Measurements from ENCODE around the gene GPR155. TPM values are rescaled to one million over a fixed set of nuclear protein-coding genes. Genes with fewer than 3 reads are reported as not detected.
A peak's percentile ranks its signal among the peaks of the same experiment; 100 is the strongest.

Gene GPR155
- total and polyA plus RNA-seq, 2 donors from 2014 or later, result 7.6 to 8.1 TPM

DNA sequence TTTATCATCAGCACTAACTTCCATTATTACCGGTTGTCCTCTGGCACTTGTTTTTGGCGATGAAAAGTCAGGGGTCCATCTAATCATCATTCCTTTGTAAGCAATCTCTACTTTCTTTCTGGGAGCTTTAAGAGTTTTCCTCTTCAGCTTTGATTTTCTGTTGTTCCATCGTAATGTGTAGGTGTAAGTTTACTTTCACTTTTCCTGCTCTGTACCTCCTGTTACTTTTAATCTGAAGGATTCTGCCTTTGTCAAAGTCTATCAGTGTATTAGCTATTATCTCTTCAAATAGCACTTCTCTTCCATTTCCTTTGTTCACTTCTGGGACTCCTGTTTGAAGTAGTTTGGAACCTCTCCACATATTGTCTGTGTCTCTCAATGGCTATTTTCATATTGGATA lies 25.5 kb upstream of the GPR155 start:
- Histone ChIP-seq H3K36me3 (ENCODE audit: control insufficient read depth in 2 of 3, insufficient read depth in 3 of 3, low read length in 3 of 3) (no peaks in the 10 kb centered on the region), H3K9me3 (ENCODE audit: control insufficient read depth in 2 of 3, insufficient read depth in 1 of 3, low read length in 3 of 3) (peaks cover 0 to 9% (median 0%) of the 10 kb centered on the region in 3 donors), H3K27ac (ENCODE audit: low read depth in 2 of 2, low read length in 2 of 2) (no peak overlapping the region), H3K27me3 (ENCODE audit: control insufficient read depth, insufficient read depth, low read length) (no peaks in the 10 kb centered on the region), H3K4me3 (ENCODE audit: low read length in 3 of 3) (no peak overlapping the region), H3K4me1 (ENCODE audit: control insufficient read depth in 2 of 3, insufficient read depth in 2 of 3, low read depth in 1 of 3, low read length in 3 of 3) (no peaks in the 10 kb centered on the region), H3K9ac (ENCODE audit: low read length in 3 of 3) (no peak overlapping the region)
- intact Hi-C loops (cut with DNase I), result no loop called here
- FAIRE-seq (no peak), DNase-seq (no peak)
- TF ChIP-seq, protein P1, sequence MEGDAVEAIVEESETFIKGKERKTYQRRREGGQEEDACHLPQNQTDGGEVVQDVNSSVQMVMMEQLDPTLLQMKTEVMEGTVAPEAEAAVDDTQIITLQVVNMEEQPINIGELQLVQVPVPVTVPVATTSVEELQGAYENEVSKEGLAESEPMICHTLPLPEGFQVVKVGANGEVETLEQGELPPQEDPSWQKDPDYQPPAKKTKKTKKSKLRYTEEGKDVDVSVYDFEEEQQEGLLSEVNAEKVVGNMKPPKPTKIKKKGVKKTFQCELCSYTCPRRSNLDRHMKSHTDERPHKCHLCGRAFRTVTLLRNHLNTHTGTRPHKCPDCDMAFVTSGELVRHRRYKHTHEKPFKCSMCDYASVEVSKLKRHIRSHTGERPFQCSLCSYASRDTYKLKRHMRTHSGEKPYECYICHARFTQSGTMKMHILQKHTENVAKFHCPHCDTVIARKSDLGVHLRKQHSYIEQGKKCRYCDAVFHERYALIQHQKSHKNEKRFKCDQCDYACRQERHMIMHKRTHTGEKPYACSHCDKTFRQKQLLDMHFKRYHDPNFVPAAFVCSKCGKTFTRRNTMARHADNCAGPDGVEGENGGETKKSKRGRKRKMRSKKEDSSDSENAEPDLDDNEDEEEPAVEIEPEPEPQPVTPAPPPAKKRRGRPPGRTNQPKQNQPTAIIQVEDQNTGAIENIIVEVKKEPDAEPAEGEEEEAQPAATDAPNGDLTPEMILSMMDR (IDR thresholded peaks at IDR 0.05; ENCODE audit: borderline replicate concordance, extremely low read depth, insufficient read depth), result no peak

DNA sequence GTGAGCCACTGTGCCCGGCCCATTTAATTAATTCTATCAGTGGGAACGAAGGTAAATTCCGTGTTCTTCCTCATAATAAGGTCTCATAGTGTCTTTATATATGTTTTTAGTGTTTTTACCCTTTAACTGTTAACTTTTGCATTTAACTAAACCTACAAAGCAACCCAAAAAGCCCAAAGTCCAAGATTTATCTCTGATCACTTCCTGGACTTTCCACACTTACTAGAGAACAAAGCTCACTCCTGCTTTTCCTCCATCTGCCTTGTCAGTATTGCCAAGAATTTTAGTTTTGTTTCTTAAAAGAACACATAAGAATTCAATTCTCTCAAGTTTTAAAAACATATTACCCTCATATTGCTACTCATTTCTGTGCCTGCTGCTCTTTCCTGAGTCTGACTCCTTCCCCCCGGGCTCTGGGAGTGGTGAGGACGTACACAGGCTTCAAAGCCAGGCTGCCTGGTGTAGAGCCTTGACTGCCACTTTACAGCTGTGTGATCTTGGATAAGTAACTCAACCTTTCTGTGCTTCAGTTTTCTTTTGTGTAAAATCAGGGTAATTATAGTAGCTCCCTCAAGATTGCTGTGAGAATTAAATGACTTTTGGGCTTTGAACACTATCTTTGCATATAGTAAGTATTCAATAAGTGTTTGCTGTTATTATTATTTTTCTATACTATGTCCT lies 24.9 kb upstream of the GPR155 start:
- TF ChIP-seq, protein P1 (IDR thresholded peaks at IDR 0.05; ENCODE audit: borderline replicate concordance, extremely low read depth, insufficient read depth), result no peak
- no peak for FAIRE-seq
- Histone ChIP-seq H3K36me3 (ENCODE audit: control insufficient read depth in 2 of 3, insufficient read depth in 3 of 3, low read length in 3 of 3) (no peaks in the 10 kb centered on the region), H3K27me3 (ENCODE audit: control insufficient read depth, insufficient read depth, low read length) (no peaks in the 10 kb centered on the region), H3K4me1 (ENCODE audit: control insufficient read depth in 2 of 3, insufficient read depth in 2 of 3, low read depth in 1 of 3, low read length in 3 of 3) (no peaks in the 10 kb centered on the region), H3K9ac (ENCODE audit: low read length in 3 of 3) (no peak overlapping the region), H3K27ac (ENCODE audit: low read depth in 2 of 2, low read length in 2 of 2) (no peak overlapping the region), H3K9me3 (ENCODE audit: control insufficient read depth in 2 of 3, insufficient read depth in 1 of 3, low read length in 3 of 3) (peaks cover 0 to 13% (median 0%) of the 10 kb centered on the region in 3 donors), H3K4me3 (ENCODE audit: low read length in 3 of 3) (no peak overlapping the region)
- intact Hi-C loops (cut with DNase I), result no loop called here
- no peak for DNase-seq

DNA sequence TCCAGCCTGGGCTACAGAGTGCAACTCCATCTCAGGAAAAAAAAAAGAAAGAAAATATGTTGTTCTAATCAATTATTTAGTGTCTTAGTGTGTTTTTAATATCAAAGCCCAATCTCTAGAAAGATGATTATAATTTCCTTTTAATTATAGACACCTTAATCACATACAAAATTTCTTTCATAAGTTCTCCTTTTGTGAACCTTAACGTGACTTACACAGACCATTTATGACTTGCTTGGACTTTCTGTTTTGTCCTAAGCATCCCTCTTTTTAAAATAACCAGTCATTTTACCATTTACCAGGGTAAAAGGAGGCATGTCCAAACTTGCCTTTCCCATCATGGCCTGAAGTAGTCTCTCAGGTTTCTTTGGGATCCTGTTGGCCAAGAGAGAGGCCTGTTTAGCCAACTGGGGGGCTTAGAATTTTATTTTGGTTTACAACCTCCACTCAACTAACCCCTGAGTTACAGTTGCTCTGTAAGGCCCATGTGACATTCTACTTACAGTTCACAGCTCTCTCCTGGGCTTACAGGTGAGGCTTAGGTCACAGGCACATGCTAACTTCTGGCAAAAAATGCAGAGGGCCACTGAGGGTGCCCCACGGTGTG lies 23.9 kb upstream of the GPR155 start:
- TF ChIP-seq, protein P1 (IDR thresholded peaks at IDR 0.05; ENCODE audit: borderline replicate concordance, extremely low read depth, insufficient read depth), result no peak
- H3K9ac ChIP-seq (ENCODE audit: low read length in 3 of 3), result no peak overlapping the region
- DNase-seq (peak in 1 of 5 donors; percentile 9), FAIRE-seq (no peak)
- intact Hi-C loops (cut with DNase I), result no loop called here
- H3K27me3 ChIP-seq (ENCODE audit: control insufficient read depth, insufficient read depth, low read length), result no peaks in the 10 kb centered on the region
- no peaks in the 10 kb centered on the region for H3K4me1 ChIP-seq (ENCODE audit: control insufficient read depth in 2 of 3, insufficient read depth in 2 of 3, low read depth in 1 of 3, low read length in 3 of 3)
- H3K27ac ChIP-seq (ENCODE audit: low read depth in 2 of 2, low read length in 2 of 2), result no peak overlapping the region
- H3K4me3 ChIP-seq (ENCODE audit: low read length in 3 of 3), result no peak overlapping the region
- peaks cover 0 to 13% (median 0%) of the 10 kb centered on the region in 3 donors for H3K9me3 ChIP-seq (ENCODE audit: control insufficient read depth in 2 of 3, insufficient read depth in 1 of 3, low read length in 3 of 3)
- H3K36me3 ChIP-seq (ENCODE audit: control insufficient read depth in 2 of 3, insufficient read depth in 3 of 3, low read length in 3 of 3), result no peaks in the 10 kb centered on the region

All from kidney (tissue), 14 donors.